HG03064 (cell line): ENCODE measurements around the gene HOOK1.

Experiments used
- ATAC-seq: cut with Tn5 transposase; IDR thresholded peaks from one replicate; pipeline ENCODE4 v1.9.1; 2021; ENCODE audit warnings: low read depth; ENCODE audit not compliant: unreplicated experiment

The HOOK1 gene

DNA sequence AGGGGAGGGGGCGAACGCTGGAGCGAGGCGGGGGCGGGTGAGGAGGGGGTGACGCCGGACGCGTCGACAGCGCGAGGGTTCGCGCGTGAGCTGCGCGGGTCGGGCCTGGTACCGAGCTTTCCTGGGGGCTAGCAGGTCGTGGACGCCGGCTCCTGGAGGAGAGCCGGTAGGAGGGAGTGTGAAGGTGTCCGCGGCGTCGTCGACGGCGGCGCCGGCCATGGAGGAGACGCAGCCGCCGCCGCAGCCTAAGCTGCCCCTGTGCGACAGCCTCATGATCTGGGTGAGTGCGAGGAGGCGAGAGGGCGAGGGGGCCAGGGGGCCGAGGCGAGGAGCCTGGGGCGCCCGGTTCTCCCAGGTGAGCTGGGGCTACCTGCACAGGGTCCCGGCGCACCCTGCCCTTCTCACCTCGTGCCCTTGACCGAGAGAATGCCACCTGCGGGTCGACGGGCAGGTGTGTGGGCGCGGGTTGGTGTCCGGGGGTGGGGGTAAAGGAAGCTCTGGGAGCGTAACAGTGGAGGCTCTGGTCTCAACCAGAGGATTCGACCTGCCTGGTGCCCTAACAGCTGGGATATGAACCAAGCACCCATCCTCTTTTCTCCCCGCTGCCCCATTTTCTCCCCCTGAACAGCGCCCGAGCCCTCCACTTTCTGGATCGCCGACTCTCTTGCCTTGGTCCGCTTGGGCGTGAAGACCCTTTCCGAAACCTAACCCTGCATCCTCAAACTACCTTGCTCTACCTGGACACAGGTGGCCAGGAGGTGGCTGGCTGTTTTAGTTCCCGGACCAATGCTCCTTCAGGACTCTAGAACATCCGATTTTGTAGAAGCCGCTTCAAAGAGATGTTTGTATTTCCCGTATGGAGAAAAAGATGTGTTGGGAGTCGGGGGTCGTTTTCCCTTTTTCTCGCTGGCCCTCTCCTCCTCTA lies at the start of gene HOOK1:
Gene HOOK1 (plus strand): TSS at position 49 of the 925 bp plus-strand sequence. CDS start 169 bp downstream, at position 218.
- ATAC-seq: peak; percentile 25

DNA sequence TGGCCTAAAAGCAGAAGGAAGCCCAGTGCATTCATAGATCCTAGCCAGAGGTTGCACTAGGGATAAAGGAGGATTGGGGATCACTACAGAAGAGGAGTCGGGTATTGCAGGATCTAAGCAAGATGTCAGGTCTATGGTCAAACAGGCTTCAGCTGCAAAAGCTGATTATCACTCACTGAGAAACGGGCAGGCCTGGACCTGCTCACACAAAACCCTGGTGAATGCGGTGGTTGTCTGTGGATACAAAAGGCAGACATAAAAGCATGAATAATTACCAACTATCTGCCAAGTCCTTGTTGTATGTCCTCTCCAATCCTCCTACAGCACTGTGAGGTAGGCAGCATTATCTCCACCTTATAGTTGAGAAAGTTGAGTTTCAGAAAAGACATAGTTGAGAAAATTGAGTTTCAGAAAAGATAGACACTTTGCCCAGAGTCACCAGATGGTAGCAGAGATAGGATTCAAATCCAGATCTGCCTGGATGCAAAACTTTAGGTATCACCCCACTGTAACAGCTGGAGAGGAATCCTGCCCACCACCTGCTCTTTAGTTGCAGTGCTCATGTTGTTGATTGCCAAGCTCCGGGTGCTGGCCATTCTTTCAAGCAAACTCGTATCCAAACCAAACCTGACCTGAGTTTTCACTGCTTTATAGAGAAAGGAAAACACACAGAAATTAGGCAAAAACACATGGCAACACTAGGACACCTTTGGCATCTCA lies 49.6 kb upstream of the HOOK1 start:
- no peak for ATAC-seq

DNA sequence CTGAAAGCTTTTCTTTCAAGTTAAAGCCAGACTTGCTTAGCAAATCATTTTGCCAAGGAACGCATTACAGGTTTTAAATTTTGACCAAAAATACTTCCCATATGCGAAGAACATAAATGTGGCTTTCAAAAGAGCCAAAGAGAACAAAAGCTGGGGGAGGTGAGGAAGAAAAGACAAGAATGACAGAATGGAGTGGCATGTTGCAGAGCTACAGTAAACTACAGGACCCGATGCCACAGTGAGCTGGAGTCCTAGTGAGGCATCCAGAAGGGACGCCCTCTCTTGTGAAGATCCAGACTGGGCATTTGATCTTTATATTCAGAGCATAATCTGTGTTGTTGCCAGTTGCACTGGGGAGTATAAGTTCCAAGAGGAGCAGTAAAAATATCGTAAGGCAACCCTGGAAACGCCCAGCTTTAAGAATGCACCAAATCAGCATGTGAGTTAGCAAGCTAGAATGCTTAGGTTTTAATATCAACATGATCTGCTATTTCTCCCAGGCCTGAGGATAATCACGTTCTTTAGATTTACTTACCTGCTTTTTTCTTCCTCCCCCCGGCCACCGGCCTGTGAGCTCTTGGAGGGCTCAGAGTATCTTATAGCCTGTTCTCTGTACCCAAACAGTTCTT lies 48.4 kb upstream of the HOOK1 start:
- ATAC-seq: no peak

DNA sequence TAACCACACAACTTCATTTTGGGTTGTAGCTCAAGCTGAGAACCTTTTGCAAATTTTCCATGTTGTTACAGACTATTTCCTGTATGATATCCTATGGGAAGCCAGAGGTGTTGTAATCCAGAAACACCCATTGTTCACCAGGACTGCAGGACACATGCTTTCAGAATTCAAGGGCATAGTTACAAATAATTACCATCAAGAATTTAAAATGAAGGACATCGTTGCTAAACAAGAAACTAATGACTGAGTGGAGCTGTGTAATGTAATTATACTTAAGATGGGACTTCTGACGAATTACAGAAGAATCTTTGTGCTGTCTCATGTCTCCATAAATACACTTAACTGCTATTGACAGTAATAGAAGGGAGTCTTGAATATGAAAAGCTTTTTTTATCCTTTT lies 47.6 kb upstream of the HOOK1 start:
- ATAC-seq: no peak

DNA sequence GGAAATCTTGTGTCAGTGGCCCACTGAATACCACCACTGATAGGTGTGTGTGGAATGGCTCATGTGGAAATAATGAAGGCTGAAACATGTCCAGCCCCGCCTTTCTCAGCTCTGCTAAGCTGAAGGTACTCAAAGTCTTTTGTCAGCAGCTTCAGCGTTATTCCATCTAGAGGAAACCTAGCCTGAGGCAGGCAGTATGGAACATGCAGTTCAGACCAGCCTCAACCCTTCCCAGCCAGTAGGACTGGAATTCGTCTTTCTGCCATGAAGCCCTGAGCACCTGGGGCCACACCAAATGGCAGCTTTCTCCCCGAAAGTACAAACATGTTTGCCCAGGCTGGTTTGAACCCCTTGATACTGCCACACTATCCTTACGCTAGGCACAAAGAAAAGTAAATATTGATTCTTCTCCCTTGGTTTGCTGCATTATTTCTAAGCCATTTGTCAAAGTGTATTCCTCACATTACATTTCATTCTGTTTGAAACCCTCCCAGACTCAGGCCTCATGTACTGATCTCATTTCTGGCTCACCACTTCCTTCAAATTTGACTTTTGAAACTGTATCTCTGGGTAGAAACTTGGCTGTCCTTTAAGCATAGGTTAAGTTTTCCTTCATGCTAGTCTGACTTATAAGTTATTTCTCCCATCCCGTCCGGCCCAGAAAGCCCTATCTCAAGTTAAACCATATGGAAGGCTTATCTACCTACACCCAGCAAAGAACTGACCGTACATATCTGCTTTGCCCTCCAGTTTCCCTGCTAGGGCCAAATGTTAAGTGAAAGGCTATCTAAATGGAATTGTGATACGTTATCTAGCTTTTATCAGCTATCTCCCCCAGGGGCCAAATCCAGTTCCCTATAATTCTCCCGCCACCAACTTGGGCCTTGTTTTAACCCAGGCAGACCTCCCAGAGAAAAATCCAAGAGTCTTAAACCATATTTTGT lies 45.7 kb upstream of the HOOK1 start:
- no peak for ATAC-seq

DNA sequence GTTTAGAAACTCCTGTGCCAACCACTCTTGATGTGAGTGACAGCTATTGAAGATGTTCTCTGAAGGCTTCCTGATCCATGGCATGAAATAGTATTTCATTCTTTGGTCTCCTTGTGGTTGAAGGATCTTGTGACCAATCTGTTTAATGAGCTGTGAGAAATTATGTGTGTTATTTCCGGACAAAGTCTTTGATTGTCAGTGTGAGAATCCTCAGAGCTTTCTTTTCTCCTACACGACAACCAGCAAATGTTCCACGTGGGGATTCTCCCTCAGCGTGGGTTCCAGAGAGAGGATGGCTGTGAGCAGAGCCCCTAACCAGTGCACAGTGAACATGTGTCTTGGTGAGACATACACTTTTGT lies 45.0 kb upstream of the HOOK1 start:
- ATAC-seq: no peak

DNA sequence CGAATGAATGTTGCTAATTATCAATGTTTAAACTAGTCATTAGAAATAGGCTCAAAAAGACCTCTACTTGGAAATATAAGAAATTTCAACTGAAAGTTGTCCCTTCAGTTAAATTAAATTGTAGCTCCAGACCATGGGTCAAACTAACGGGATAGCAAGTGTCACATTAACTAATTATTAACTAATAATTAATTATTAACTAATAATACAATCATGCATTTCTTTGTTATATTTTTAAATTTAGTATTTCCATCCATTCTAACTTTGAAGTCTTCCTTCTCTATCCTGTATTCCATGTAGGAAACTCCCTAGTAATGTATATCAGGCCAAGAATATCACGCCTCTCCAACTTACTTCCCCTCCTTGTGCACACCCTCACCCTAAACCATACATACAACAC lies 43.4 kb upstream of the HOOK1 start:
- ATAC-seq: no peak

DNA sequence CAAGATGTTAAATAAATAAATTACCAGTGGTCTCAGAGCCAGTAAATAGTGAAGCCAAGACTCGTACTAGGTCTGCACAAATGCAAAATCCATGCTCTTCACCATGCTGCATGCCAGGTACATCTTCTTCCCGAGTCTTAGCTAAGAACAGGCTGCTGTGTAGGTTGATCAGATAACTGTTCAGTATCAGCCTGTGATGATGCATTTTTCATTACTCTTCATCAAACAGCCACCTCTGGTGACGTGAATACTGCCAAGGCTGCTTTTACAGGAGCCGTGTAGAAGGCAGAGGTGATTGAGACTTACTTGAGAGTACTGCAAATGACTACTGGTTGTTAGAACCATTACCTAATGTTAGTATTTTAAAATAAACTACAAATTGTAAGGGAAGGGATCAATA lies 39.3 kb upstream of the HOOK1 start:
- no peak for ATAC-seq

DNA sequence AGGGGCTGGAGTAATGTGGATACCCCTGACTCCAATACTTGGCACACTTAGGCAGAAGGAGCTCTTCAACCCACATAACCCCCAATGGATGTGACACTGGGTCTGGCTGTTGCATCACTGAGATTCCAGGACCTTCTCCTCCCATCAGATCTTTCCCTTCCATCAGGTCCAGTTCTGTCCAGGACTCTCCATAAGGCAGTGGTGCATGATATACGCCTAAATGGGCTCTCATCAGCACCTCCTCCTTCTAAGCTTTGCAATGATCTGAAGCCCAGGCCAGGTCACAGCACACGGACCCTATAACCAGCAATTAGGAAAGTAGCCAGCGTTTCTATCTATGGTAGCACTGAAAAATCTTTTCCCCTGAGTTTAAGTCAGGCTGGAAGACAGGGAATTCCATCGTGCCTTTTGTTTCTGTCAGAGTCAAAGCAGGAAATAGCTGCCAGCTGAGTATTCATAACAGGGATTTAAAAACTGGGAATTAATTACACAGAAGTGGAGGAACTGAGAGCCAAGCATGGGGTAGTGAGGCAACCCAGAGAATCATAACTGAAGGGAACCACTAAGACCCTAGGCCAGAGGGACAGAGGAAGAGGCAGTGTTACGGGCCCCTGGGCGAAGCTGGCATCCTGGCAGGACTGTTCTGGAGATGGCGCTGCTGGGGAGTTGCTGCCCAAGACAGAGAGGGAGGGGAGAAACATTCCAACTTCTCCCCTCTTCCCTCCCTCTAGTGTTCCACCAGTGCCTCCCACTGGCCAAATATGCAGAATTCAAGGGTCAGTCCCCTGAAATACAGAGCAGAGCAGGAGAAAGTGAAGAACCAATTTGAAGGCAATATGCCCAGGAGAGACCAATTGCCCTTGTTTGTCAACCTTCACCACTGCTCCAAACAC lies 37.5 kb upstream of the HOOK1 start:
- no peak for ATAC-seq

DNA sequence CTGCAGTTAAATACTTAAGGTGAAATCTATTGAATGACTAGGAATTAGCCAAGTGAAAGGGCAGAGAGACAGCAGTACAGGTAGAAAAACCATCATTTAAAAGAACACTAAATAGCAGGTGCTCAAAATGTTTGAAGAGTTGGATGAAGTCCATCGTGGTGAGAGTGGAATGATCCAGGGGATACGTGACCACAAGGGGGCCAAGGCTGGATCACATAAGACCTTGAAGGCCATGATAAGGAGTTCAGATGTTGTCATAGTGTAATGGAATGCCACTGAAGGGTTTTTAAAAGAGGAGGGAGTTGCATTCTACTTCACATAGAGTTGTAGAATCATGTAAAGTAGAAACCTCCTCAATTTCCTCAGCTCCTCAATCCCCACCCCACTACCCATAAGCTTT lies 34.8 kb upstream of the HOOK1 start:
- no peak for ATAC-seq

DNA sequence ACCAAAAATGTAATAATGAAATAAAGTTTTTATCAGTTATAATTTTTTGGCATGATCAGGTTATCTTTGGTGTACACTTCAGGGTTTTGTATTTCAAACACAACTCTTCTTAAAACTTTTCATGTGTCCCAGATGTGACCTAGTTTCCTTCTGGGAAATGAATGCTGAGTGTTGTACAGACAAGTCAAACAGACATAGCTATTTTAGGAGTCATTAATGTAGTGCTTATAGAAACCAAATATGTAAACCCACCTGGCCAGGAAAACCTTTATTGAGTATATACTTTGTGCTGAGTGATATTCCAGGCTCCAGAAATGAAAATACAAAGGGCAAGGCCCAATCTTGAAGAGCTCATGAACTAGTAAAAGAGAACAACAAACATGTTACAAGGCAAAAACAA lies 25.9 kb upstream of the HOOK1 start:
- ATAC-seq: no peak

DNA sequence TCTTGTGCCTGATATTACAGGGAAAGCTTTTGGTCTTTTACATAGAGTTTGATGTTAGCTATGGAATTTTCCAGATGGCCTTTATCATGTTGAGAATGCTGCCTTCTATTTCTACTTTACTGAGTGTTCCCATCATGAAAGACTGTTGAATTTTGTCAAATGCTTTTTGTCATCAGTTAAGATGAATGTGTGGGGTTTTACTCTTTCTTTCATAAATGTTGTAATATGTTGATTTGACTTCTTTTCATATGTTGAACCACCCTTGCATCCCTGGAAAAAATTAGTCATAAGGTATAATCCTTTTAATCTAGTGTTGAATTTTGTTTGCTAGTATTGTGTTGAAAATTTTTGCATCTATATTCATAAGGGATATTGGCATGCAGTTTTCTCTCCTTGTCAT lies 16.1 kb upstream of the HOOK1 start:
- no peak for ATAC-seq

DNA sequence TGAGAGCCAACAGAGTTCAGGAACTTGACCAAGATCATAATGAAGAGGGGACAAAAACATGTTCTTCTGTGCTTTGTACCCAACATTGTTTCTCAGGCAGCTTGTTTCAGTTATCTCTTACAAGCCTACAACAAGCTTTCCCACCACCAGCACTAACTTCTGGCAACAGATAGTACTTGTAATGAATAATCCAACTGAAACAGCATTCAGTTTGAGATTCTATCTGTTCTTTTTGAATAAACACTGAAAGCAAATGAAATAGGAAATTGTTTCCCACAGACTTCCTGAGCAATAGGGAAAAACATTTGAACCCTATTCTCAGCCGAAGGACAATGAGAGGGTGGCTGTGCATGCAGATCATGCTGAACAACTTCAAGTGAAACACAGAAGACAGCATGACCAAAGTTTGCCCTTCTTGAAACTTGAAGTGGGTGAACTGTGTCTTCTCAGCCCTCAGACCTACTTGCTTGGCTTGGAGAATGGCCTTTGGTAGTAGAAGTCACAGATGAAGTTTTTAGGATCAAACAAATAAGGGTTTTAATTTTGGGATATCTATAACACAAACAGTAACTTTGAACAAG lies 11.2 kb upstream of the HOOK1 start:
- ATAC-seq: no peak

DNA sequence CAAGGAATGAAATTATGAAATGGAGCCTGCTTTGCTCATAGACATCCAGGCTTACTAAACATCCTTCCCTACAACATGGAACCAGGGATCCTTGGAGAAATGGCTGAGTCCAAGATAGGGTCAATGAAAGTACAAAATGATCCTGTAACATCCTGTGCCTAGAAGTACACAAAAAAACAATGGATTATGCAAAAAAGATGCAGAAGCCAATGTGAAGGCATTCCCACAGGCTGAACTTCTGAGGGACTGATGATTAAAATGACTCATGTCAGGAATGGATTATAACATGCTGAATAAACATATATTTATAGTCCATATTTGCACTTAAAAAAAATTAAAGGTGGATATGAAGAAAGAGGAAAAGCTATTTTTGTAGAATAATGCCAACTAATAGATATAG lies 10.4 kb upstream of the HOOK1 start:
- ATAC-seq: no peak

DNA sequence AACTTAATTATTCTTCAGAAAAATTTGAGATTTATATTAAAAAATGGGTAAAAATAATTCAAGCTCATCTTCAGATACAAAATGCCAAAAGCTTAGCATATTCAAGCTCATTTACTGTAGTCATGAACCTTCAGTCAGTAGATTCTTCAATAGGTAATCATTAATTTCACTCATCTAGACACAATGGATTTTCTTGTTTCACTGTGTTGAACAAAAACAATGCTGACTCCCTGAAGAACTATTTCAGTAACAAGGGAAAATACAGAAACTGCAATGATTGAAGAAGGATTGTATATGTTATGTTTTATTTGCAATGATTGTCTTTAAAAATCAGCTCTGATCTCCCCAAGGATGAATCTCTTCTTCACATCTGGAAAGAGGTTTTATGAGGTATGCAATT lies 9.2 kb upstream of the HOOK1 start:
- ATAC-seq: no peak

DNA sequence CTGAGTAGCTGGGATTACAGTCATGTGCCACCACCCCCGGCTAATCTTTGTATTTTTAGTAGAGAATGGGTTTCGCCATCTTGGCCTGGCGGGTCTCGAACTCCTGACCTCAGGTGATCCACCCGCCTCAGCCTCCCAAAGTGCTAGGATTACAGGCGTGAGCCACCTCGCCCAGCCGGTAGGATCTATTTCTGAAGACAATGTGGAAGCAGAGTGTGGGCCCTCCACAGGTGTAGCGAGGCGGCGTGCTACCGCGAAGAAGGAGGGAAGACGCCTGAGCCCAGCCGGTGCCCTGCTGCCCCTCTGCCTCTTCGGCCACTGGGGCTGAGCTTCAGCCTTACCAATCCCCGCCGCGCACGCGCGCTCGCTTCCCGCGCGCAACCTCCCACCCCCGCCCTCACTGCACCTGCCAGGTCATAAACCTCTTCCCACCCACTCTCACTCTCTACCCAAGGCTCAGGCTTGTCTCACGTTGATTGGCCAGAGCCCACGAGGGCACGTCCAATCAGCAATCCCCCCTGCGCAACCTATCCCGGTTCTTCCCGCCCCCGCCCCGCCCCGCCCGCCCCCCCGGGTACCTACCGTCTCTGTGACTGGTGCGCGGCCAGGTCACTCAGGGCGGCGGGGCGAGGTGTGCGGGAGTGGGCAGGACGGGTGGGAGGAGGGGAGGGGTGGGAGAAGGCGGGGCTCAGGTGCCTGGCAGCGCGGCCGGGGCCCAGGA lies 409 bp upstream of the HOOK1 start:
- ATAC-seq: peak; percentile 97

DNA sequence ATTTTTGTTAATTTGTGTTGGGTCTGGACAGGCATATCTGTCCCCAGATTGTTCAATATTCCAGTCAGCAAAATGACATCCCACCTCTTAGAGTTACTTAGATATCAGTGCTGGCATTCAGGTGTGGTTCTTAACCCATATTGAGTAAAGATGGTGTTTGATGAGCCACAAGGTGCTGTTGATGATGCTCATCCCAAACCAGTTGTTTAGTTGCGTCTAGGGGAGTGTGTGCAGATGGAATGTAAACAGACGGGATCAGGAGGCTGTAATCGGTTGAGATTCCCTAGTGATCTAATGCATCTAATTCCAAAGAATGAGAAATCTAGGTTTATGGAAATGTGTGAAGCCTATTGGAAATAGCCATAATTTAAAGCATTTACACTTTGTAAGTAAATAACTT lies 1.1 kb downstream of the HOOK1 start:
- no peak for ATAC-seq

DNA sequence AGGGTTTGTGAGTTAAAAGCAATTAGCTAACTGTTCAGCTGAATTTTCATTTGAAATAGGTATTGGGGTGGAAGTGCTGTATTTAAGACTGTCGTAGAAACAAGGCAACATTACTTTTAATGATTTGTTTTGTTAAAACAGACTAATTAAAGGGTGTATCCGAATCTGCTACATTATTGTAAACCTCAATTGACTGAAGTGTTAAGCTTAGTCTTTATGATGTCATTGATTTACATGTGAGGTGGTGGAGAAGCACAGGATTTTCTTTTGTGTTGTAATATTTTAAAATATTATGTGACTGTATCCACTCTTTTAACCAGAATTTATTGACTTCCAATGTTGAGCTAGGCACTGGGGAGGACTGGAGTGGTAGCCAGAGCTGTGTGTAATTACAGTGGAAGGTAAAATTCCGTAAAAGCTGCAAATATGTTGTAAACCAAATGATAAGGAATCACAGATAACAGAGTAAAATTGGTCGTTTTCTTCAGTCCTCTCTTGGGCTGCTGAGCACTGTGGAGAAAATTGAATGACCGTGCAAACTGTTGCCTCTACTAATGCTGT lies 1.6 kb downstream of the HOOK1 start:
- ATAC-seq: no peak
